OCI-LY1 (cell line): ENCODE data around the gene MCAT.

Experiments
- H2AFZ ChIP-seq: fragments of 200-600 bp; sonication (generic), shearing (Covaris generic); 2 replicates; pipeline ENCODE4 v1.6.0; 2014; ENCODE audit warnings: antibody characterized with exemption, mild to moderate bottlenecking, low read length
- H3F3A ChIP-seq: fragments of 200-600 bp; sonication (generic), shearing (Covaris generic); 2 replicates; pipeline ENCODE4 v1.6.0; 2014; ENCODE audit warnings: mild to moderate bottlenecking, antibody characterized with exemption, low read length, moderate library complexity; ENCODE audit not compliant: insufficient read depth
- H3K27ac ChIP-seq: fragments of 200-600 bp; sonication (generic); 2 replicates; pipeline ENCODE4 v1.5.1; 2014; ENCODE audit warnings: low read length, mixed run types, mild to moderate bottlenecking, low read depth; ENCODE audit not compliant: poor library complexity, severe bottlenecking
- H3K27me3 ChIP-seq: fragments of 200-600 bp; sonication (generic); 2 replicates; pipeline ENCODE4 v1.6.0; 2014; ENCODE audit warnings: antibody characterized with exemption, mild to moderate bottlenecking, low read length, moderate library complexity; ENCODE audit not compliant: insufficient read depth
- H3K36me3 ChIP-seq: fragments of 200-600 bp; sonication (generic); 2 replicates; pipeline ENCODE4 v1.6.1; 2014; ENCODE audit warnings: mild to moderate bottlenecking, antibody characterized with exemption, low read length, moderate library complexity, mixed read lengths; ENCODE audit not compliant: insufficient read depth
- H3K4me1 ChIP-seq: fragments of 200-600 bp; sonication (generic); 2 replicates; pipeline ENCODE4 v1.5.1; 2014; ENCODE audit warnings: mild to moderate bottlenecking, low read length, moderate library complexity; ENCODE audit not compliant: insufficient read depth, severe bottlenecking
- H3K4me2 ChIP-seq: fragments of 200-600 bp; sonication (generic), shearing (Covaris generic); 2 replicates; pipeline ENCODE4 v1.6.1; 2014; ENCODE audit warnings: low read length
- H3K4me3 ChIP-seq: fragments of 200-600 bp; sonication (generic); 2 replicates; pipeline ENCODE4 v1.5.1; 2014; ENCODE audit warnings: low read length, low read depth, mild to moderate bottlenecking, mixed read lengths; ENCODE audit not compliant: poor library complexity, severe bottlenecking
- H3K79me2 ChIP-seq: fragments of 200-600 bp; shearing (Covaris generic); 2 replicates; pipeline ENCODE4 v1.6.1; 2016; ENCODE audit warnings: mixed run types, low read length, mixed read lengths; ENCODE audit not compliant: insufficient read depth
- H3K9ac ChIP-seq: fragments of 200-600 bp; sonication (generic), shearing (Covaris generic); 2 replicates; pipeline ENCODE4 v1.6.1; 2014; ENCODE audit warnings: mild to moderate bottlenecking, low read length, mixed read lengths
- H3K9me2 ChIP-seq: fragments of 200-600 bp; sonication (generic), shearing (Covaris generic); 2 replicates; pipeline ENCODE4 v1.6.1; 2014; ENCODE audit warnings: low read depth, mild to moderate bottlenecking, low read length, mixed read lengths
- H3K9me3 ChIP-seq: fragments of 200-600 bp; shearing (Covaris generic); 2 replicates; pipeline ENCODE4 v1.6.1; 2014; ENCODE audit warnings: low read length, mixed read lengths
- H4K20me1 ChIP-seq: fragments of 200-600 bp; sonication (generic), shearing (Covaris generic); 2 replicates; pipeline ENCODE4 v1.6.0; 2016; ENCODE audit warnings: mild to moderate bottlenecking, low read length; ENCODE audit not compliant: insufficient read depth
- CTCF ChIP-seq: fragments of 200-600 bp; sonication (generic), shearing (Covaris generic); IDR thresholded peaks from 2 replicates; pipeline ENCODE4 v1.5.1; 2017; ENCODE audit warnings: mild to moderate bottlenecking, antibody characterized with exemption, low read length, moderate library complexity, mixed read lengths
- EZH2 ChIP-seq: fragments of 200-600 bp; sonication (generic), shearing (Covaris generic); IDR thresholded peaks from 2 replicates; pipeline ENCODE4 v1.8.0; 2017; ENCODE audit warnings: borderline replicate concordance, mixed run types, mild to moderate bottlenecking, antibody characterized with exemption, low read length, moderate library complexity, mixed read lengths

The MCAT gene

GRCh38 chr22:43163241-43163795 is 20.1 kb upstream of the MCAT start:
- Histone ChIP-seq H3K27me3 (0 out of 2 replicates have a peak, but pooled peaks cover 13% of the 10 kb centered on the region), H3K4me1 (peaks cover 25% of the 10 kb centered on the region), H3F3A (no peaks in the 10 kb centered on the region), H3K4me3 (peak overlapping the region; percentile 25), H3K9ac (no peak overlapping the region; the same call in 1 of the 2 replicates), H3K27ac (no peak overlapping the region), H4K20me1 (no peaks in the 10 kb centered on the region), H3K9me2 (no peaks in the 10 kb centered on the region), H2AFZ (no peak overlapping the region), H3K9me3 (no peaks in the 10 kb centered on the region), H3K36me3 (peaks cover 15% of the 10 kb centered on the region), H3K79me2 (no peaks in the 10 kb centered on the region), H3K4me2 (peak overlapping the region; percentile 37)
- no peak for TF ChIP-seq CTCF
- TF ChIP-seq EZH2: no peak

DNA sequence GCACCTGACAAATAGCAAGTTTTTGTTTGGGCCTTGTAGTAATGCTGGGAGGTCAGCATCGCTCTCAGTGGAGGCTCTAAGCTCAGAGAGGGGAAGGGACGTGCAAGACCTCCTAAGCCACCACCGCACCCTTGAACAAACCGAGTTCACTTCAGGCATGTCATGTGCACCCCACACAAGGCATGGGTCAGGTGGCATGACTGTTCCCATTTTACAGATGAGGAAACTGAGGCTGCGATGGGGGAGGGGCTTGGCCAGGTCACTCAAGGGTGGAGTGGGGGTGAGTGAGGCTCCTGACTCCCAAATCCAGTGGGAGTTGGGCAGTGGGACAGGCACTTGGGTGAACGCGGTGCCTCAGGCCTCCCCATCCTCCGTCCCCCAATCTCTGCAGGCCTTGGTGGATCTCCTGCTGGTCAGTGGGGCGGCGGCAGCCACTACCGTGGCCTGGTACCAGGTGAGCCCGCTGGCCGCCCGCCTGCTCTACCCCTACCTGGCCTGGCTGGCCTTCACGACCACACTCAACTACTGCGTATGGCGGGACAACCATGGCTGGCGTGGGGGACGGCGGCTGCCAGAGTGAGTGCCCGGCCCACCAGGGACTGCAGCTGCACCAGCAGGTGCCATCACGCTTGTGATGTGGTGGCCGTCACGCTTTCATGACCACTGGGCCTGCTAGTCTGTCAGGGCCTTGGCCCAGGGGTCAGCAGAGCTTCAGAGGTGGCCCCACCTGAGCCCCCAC is 19.4 kb upstream of the MCAT start:
- TF ChIP-seq EZH2 (no peak), CTCF (no peak)
- H3K9ac ChIP-seq: no peak overlapping the region

DNA sequence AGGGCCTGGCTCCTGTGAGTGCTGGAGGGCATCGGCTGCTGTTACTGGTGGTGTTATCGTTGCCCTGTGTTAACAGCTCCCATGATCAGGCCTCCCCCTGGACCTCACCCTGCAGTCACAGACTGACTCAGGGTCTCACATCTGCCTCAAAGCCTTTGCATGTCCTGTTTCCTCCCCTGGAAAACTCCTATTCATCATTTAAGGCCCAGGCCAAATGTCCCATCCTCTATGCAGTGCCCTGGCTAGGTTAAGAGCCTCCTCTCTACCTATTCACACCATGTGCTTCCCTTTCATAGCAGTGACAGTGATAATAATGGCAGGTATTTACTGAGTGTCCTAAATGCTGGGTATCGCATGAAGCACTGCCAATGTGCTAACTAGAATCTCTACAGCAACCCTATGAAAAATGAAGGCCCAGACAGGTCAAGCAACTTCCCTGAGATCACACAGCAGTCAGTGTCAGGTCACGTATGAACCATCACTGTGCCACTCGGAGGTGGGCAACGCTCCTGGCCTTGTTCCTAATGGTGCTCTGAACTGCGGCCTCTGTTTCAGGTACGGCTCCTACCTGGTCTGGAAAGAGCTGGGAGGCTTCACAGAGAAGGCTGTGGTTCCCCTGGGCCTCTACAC is 17.4 kb upstream of the MCAT start:
- Histone ChIP-seq H3K27ac (no peak overlapping the region), H4K20me1 (no peaks in the 10 kb centered on the region), H3K9me2 (no peaks in the 10 kb centered on the region), H3F3A (no peaks in the 10 kb centered on the region), H2AFZ (no peak overlapping the region), H3K27me3 (0 out of 2 replicates have a peak, but pooled peaks cover 17% of the 10 kb centered on the region), H3K79me2 (no peaks in the 10 kb centered on the region), H3K4me2 (no peak overlapping the region), H3K4me3 (no peak overlapping the region), H3K9ac (no peak overlapping the region), H3K4me1 (peaks cover 25% of the 10 kb centered on the region), H3K9me3 (no peaks in the 10 kb centered on the region), H3K36me3 (no peaks in the 10 kb centered on the region)
- TF ChIP-seq CTCF (no peak), EZH2 (no peak)

More for the DNA sequence above, 19.4 kb upstream of the MCAT start:
- Histone ChIP-seq H3K4me2 (no peak overlapping the region), H2AFZ (no peak overlapping the region), H3K4me3 (no peak overlapping the region), H3K79me2 (no peaks in the 10 kb centered on the region), H3K27ac (no peak overlapping the region), H3K36me3 (peaks cover 8% of the 10 kb centered on the region), H3F3A (no peaks in the 10 kb centered on the region), H3K9me3 (no peaks in the 10 kb centered on the region), H3K27me3 (0 out of 2 replicates have a peak, but pooled peaks cover 13% of the 10 kb centered on the region), H3K9me2 (no peaks in the 10 kb centered on the region), H4K20me1 (no peaks in the 10 kb centered on the region), H3K4me1 (peaks cover 25% of the 10 kb centered on the region)
